Measurements from ENCODE around the gene MIPOL1. TPM values are rescaled to one million over a fixed set of nuclear protein-coding genes. Genes with fewer than 3 reads are reported as not detected.

The MIPOL1 gene
- total and polyA plus RNA-seq, 2 of the 13 experiments (the other 11 are each of a cell fraction or from before 2014, with no cell fraction given) = 8.6 to 34.2 TPM

GRCh38 chr14:37232907-37233481 is 35.3 kb downstream of the MIPOL1 start:
- Histone ChIP-seq H2AFZ (ENCODE audit: low read length) (no peak overlapping the region), H3K4me2 (ENCODE audit: low read depth, low read length) (no peak overlapping the region), H3K9ac (ENCODE audit: insufficient read depth, low read depth, low read length) (no peak overlapping the region), H3K9me3 (ENCODE audit: low read length) (no peaks in the 10 kb centered on the region), H3K79me2 (ENCODE audit: insufficient read depth, low read length) (no peaks in the 10 kb centered on the region), H3K27ac (ENCODE audit: extremely low read length, insufficient read depth, low read length) (no peak overlapping the region), H3K4me3 (replicated peaks in 1 of 3; ENCODE audit: insufficient read depth in 1 of 3, low read depth in 2 of 3, low read length in 3 of 3) (no peak overlapping the region), H3K36me3 (replicated peaks in 1 of 2; ENCODE audit: control insufficient read depth in 1 of 2, insufficient read depth in 2 of 2, low read length in 2 of 2) (0 out of 5 replicates have a peak, but pooled peaks cover 0 to 2% of the 10 kb centered on the region in 2 experiments), H3K27me3 (ENCODE audit: control insufficient read depth in 1 of 2, insufficient read depth in 2 of 2, low read length in 2 of 2) (no peaks in the 10 kb centered on the region), H4K20me1 (ENCODE audit: insufficient read depth, low read length) (peaks cover 4% of the 10 kb centered on the region; the same call in 1 of the 2 replicates), H3K4me1 (ENCODE audit: insufficient read depth, low read length) (peaks cover 22% of the 10 kb centered on the region)
- intact Hi-C loops (cut with micrococcal nuclease; ENCODE audit: unreplicated experiment) = loop anchor here (1.0 to 10.0 kb wide), 4 partner anchors 51 to 654 kb away; no protein-coding TSS in a partner anchor
- DNase-seq (ENCODE audit: low spot score) (peak; percentile 79), ATAC-seq (peak; percentile 78), FAIRE-seq (peak; percentile 55)
- ChIA-PET POLR2A (no interaction called here), CTCF (ENCODE audit: low intra/inter-chr PET ratio, low total read pairs) (interaction anchor here (0.9 to 1.4 kb wide), 4 partner anchors 13 to 361 kb away, joined by 4 to 7 read pairs (median 5); no protein-coding TSS in a partner anchor)
- BruUV-seq (replicated peaks) = no TSS peak
- 2% methylated on average over 1 of the region's 1 CpG for WGBS (ENCODE audit: low lambda C conversion rate)
- in situ Hi-C loops (cut with HindIII; ENCODE audit: extremely low pct_ligation_motif_present, low pct_unique_long_range_greater_than_20kb) = no loop called here
- TF ChIP-seq REXO4 (CRISPR knock-in tag; IDR thresholded peaks at IDR 0.05; ENCODE audit: borderline replicate concordance) (no peak), MIER2 (CRISPR knock-in tag; IDR thresholded peaks at IDR 0.05) (no peak), ZNF737 (CRISPR knock-in tag; IDR thresholded peaks at IDR 0.05; ENCODE audit: borderline replicate concordance) (no peak), KLF11 (CRISPR knock-in tag; IDR thresholded peaks at IDR 0.05) (no peak), SIX1 (CRISPR knock-in tag; IDR thresholded peaks at IDR 0.05; ENCODE audit: borderline replicate concordance) (0 out of 2 replicates have a peak, but pooled peaks have one; percentile 36), ZNF180 (CRISPR knock-in tag; IDR thresholded peaks at IDR 0.05; ENCODE audit: borderline replicate concordance, low read depth) (no peak), ZNF24 (IDR thresholded peaks at IDR 0.05) (peak; percentile 79), CENPT (CRISPR knock-in tag; IDR thresholded peaks at IDR 0.05; ENCODE audit: low read depth) (no peak), ZNF597 (CRISPR knock-in tag; IDR thresholded peaks at IDR 0.05) (no peak), ZBED4 (CRISPR knock-in tag; IDR thresholded peaks at IDR 0.05; ENCODE audit: borderline replicate concordance) (no peak), KDM5A (IDR thresholded peaks at IDR 0.05; ENCODE audit: borderline replicate concordance, low read length) (no peak), NCOA1 (CRISPR knock-in tag; IDR thresholded peaks at IDR 0.05) (no peak)
